C4-2B (cell line): Measurements from ENCODE around the gene COX18.

Experiments
- ZFX ChIP-seq: fragments of 450-650 bp; IDR thresholded peaks from 2 replicates; pipeline ENCODE4 v1.6.1; 2017
- TF ChIP-seq, protein P1 (sequence below): fragments of 450-650 bp; conservative IDR thresholded peaks from 2 replicates; pipeline ENCODE4 v1.5.1; 2017; ENCODE audit warnings: mild to moderate bottlenecking

DNA sequence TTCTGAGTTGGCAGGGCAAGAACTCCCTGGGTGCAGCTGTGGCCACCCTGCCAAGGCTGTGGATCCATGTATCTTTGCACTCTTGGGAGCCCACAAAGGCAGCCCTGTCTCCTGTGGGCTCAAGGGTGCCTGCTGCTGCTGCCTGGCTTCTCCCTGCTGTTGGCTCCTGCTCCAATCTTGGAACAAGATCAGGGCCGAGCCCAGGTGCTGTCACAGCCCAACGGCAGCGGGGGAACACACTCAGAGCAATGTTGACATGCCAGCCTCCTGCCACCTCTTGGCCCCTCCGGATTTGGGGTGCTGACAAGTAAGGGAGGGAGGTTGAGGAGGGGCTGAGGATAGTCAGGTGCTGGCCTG lies 57.9 kb downstream of the COX18 start:
- TF ChIP-seq, protein P1, sequence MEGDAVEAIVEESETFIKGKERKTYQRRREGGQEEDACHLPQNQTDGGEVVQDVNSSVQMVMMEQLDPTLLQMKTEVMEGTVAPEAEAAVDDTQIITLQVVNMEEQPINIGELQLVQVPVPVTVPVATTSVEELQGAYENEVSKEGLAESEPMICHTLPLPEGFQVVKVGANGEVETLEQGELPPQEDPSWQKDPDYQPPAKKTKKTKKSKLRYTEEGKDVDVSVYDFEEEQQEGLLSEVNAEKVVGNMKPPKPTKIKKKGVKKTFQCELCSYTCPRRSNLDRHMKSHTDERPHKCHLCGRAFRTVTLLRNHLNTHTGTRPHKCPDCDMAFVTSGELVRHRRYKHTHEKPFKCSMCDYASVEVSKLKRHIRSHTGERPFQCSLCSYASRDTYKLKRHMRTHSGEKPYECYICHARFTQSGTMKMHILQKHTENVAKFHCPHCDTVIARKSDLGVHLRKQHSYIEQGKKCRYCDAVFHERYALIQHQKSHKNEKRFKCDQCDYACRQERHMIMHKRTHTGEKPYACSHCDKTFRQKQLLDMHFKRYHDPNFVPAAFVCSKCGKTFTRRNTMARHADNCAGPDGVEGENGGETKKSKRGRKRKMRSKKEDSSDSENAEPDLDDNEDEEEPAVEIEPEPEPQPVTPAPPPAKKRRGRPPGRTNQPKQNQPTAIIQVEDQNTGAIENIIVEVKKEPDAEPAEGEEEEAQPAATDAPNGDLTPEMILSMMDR, result no peak
- TF ChIP-seq ZFX, result no peak
